Tibial artery (tissue), 4 donors: Measurements from ENCODE around the gene POLA1.

Source experiments
- DNase-seq, 2 donors: peaks; one replicate each; pipeline ENCODE4 v3.0.0-alpha.2; 2019
- H3K27ac ChIP-seq, 2 donors: fragments of 200-600 bp; sonication (generic) in 1 of 2; 1 replicate in 1 of 2; 2 replicates in 1 of 2; pipeline ENCODE4 v1.5.1; 2018 to 2019; ENCODE audit warnings: mild to moderate bottlenecking in 1 of 2
- H3K27me3 ChIP-seq, 2 donors: fragments of 200-600 bp; sonication (generic) in 1 of 2; one replicate each; pipeline versions ENCODE4 v1.5.1 to v1.6.0; 2016 to 2019
- H3K36me3 ChIP-seq, 3 donors: fragments of 200-600 bp; sonication (generic) in 2 of 3; one replicate each; pipeline ENCODE4 v1.5.1; 2016 to 2019; ENCODE audit warnings: mild to moderate bottlenecking in 2 of 3
- H3K4me1 ChIP-seq, 4 donors: fragments of 200-600 bp; sonication (generic) in 2 of 4; 1 replicate in 3 of 4; 2 replicates in 1 of 4; pipeline ENCODE4 v1.5.1; 2016 to 2019
- H3K4me3 ChIP-seq, 2 donors: fragments of 200-600 bp; sonication (generic) in 1 of 2; 1 replicate in 1 of 2; 2 replicates in 1 of 2; pipeline ENCODE4 v1.5.1; 2018 to 2019; ENCODE audit warnings: mild to moderate bottlenecking in 2 of 2
- H3K9me3 ChIP-seq, 3 donors: fragments of 200-600 bp; sonication (generic) in 1 of 3; one replicate each; pipeline ENCODE4 v1.5.1; 2016 to 2019
- intact Hi-C: fragments of 100-400 bp; cut with DNase I; formaldehyde crosslinking; loops from one replicate; pipeline ENCODE4 v1.15.0; 2023; ENCODE audit warnings: low total_unique reads
- TF ChIP-seq, protein P1 (sequence below), 2 experiments: fragments of 200-600 bp in 1 of 2; fragments of 450-650 bp in 1 of 2; IDR thresholded peaks; one replicate each; pipeline ENCODE4 v1.5.1; 2017 to 2019; ENCODE audit warnings: antibody characterized with exemption in 2 of 2, mild to moderate bottlenecking in 1 of 2, moderate library complexity in 1 of 2

The POLA1 gene

DNA sequence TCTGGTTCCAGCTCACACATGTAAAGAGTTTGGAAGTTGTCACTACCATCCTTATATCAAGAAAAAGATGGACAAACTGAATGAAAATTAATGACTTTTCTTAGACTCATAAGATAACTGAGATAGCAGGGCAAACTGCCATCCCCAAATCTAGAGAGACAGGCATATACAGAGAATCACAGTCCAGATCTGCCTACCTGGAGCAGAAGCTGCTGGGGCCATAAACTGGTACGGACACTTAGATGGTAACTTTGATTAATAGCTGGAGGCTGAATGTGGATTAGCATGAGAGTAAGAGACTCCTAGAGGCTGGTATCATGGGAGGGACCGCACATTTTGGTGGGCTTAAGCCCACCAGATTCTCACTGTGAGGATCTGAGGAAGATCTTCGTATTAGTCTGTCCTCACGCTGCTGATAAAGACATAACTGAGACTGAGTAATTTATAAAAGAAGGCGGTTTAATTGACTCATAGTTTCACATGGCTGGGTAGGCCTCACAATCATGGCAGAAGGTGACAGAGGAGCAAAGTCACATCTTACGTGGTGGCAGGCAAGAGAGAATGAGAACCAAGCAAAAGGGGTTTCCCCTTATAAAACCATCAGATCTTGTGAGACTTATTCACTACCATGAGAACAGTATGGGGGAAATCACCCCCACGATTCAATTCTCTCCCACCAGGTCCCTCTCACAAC is 10.8 kb upstream of the POLA1 start:
- DNase-seq = no peak
- Histone ChIP-seq H3K27ac (no peak overlapping the region), H3K4me1 (no peaks in the 10 kb centered on the region), H3K4me3 (no peak overlapping the region), H3K9me3 (no peaks in the 10 kb centered on the region), H3K27me3 (no peaks in the 10 kb centered on the region), H3K36me3 (no peaks in the 10 kb centered on the region)
- intact Hi-C loops = no loop called here
- TF ChIP-seq, protein P1, sequence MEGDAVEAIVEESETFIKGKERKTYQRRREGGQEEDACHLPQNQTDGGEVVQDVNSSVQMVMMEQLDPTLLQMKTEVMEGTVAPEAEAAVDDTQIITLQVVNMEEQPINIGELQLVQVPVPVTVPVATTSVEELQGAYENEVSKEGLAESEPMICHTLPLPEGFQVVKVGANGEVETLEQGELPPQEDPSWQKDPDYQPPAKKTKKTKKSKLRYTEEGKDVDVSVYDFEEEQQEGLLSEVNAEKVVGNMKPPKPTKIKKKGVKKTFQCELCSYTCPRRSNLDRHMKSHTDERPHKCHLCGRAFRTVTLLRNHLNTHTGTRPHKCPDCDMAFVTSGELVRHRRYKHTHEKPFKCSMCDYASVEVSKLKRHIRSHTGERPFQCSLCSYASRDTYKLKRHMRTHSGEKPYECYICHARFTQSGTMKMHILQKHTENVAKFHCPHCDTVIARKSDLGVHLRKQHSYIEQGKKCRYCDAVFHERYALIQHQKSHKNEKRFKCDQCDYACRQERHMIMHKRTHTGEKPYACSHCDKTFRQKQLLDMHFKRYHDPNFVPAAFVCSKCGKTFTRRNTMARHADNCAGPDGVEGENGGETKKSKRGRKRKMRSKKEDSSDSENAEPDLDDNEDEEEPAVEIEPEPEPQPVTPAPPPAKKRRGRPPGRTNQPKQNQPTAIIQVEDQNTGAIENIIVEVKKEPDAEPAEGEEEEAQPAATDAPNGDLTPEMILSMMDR (IDR thresholded peaks at IDR 0.05) = no peak

- Histone ChIP-seq H3K27me3 (no peaks in the 10 kb centered on the region), H3K4me1 (no peaks in the 10 kb centered on the region), H3K36me3 (no peaks in the 10 kb centered on the region), H3K4me3 (no peak overlapping the region), H3K9me3 (no peaks in the 10 kb centered on the region), H3K27ac (no peak overlapping the region)
- TF ChIP-seq, protein P1 (IDR thresholded peaks at IDR 0.05) = no peak
- DNase-seq = no peak
- intact Hi-C loops = no loop called here
Observed at GRCh38 chrX:24684048-24684447, 9.7 kb upstream of the POLA1 start.

DNA sequence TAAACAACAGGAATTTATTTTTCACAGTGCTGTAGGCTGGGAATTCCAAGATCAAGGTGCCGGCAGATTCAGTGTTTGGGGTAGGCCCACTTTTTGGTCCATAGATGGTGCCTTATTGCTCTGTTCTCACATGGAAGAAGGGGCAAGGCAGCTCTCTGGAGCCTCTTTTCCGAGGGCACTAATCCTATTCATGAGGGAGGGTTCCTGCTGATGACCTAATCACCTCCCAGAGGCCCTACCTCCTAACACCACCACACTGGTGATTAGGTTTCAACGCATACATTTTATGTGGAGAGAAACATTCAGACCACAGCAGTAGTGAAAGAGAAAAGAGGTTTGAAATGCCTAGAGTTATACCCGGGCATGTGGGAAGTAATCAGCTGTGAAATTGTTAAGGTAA is 1.4 kb upstream of the POLA1 start:
- Histone ChIP-seq H3K9me3 (no peaks in the 10 kb centered on the region), H3K4me1 (peaks cover 0 to 7% (median 4%) of the 10 kb centered on the region in 4 donors), H3K36me3 (no peaks in the 10 kb centered on the region), H3K4me3 (no peak overlapping the region), H3K27ac (no peak overlapping the region), H3K27me3 (no peaks in the 10 kb centered on the region)
- TF ChIP-seq, protein P1 (IDR thresholded peaks at IDR 0.05) = no peak
- intact Hi-C loops = no loop called here
- no peak for DNase-seq

DNA sequence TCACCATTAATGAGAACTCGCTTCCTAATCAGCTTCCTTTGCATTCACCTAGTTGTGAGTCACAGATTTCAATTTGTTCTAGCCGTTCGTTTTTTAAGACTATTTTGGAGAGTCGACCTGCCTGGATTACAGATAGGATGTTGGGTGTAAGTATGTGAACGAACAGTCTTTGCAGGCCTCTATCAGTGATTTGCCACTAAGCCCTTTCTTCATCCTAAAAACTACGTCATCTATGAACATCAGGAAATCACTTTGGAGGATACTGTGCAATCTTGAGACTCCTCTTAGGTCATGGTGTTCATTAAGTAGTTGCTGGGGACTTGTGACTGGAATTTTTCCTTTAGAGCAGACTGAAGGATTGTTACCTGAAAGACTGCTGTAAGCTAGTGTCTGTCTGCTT is 1.1 kb downstream of the POLA1 start:
- H3K27me3 ChIP-seq = no peaks in the 10 kb centered on the region
- no peak overlapping the region for H3K27ac ChIP-seq
- H3K9me3 ChIP-seq = no peaks in the 10 kb centered on the region
- intact Hi-C loops = no loop called here
- no peak for DNase-seq
- H3K36me3 ChIP-seq = peaks cover 0 to 3% (median 0%) of the 10 kb centered on the region in 3 donors
- H3K4me3 ChIP-seq = no peak overlapping the region
- peaks cover 0 to 7% (median 4%) of the 10 kb centered on the region in 4 donors for H3K4me1 ChIP-seq
- TF ChIP-seq, protein P1 (IDR thresholded peaks at IDR 0.05) = no peak

DNA sequence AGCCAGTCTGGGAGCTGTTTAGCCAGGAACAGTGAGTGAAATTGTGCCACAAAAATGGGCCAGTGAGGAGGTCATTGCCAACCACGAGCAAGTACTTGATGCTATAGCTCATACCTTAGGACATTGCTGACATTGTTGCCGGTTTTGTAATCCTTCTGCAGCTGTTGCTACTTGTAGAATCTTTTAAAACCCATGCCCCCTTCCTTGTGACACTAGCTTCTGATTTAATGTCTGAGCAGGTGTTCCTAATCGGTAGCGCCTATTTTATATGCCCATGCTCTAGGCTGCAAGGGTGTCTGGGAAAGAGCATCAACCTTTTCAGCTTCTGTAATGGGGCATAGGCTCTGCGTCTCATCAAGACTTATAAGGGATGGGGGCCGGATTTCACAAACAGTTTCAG is 2.6 kb downstream of the POLA1 start:
- peaks cover 0 to 7% (median 6%) of the 10 kb centered on the region in 3 donors for H3K36me3 ChIP-seq
- no peaks in the 10 kb centered on the region for H3K9me3 ChIP-seq
- no peak overlapping the region for H3K27ac ChIP-seq
- no peak overlapping the region for H3K4me3 ChIP-seq
- TF ChIP-seq, protein P1 (IDR thresholded peaks at IDR 0.05) = no peak
- intact Hi-C loops = no loop called here
- peaks cover 0 to 7% (median 4%) of the 10 kb centered on the region in 4 donors for H3K4me1 ChIP-seq
- H3K27me3 ChIP-seq = no peaks in the 10 kb centered on the region
- no peak for DNase-seq
